K562 (cell line): ENCODE measurements around the gene FTSJ3. TPM values are rescaled to one million over a fixed set of nuclear protein-coding genes. Genes with fewer than 3 reads are reported as not detected.

Experiments
- ATAC-seq: fragments of 200-7000 bp; cut with Tn5 transposase; 3 replicates; pipeline ENCODE4 v1.9.1; 2020; ENCODE audit warnings: moderate library complexity
- BruUV-seq: library from RNA; stranded (reverse); fragments of 400-500 nt; replicated peaks from 2 replicates; lab custom pipeline; 2021; lab: Mats Ljungman, UMichigan
- CTCF ChIA-PET: fragments of 300-600 bp; formaldehyde crosslinking; extraction: SDS; loops from one replicate; lab custom pipeline; 2021; ENCODE audit warnings: low intra/inter-chr PET ratio; lab: Yijun Ruan, JAX
- POLR2A ChIA-PET: fragments of 300-600, 350-650 bp; sonication (Branson Sonifier 250); formaldehyde crosslinking; extraction: SDS; loops from one replicate; lab custom pipeline; 2021; ENCODE audit warnings: antibody characterized with exemption, inconsistent platforms; lab: Yijun Ruan, JAX
- DNase-seq, 4 experiments: peaks; one replicate each; pipeline versions ENCODE4 v3.0.0 to v3.0.0-alpha.2; 2011 to 2018; ENCODE audit warnings: low spot score in 3 of 4, mixed read lengths in 3 of 4; ENCODE audit errors: extremely low read depth in 1 of 4
- FAIRE-seq: peaks from 2 replicates; lab custom pipeline; 2011; peaks lifted over from hg19 to GRCh38; lab: Jason Lieb, UNC
- H2AFZ ChIP-seq: 2 replicates; pipeline ENCODE4 v1.6.0; 2011; ENCODE audit warnings: low read depth, low read length, control low read depth, inconsistent platforms
- H3K27ac ChIP-seq: fragments of 200-600 bp; 3 replicates; pipeline ENCODE4 v1.8.0; 2011; ENCODE audit warnings: low read depth, mild to moderate bottlenecking, control low read depth, inconsistent platforms, low read length, moderate library complexity, mixed read lengths; ENCODE audit errors: extremely low read depth
- H3K27me3 ChIP-seq, 2 experiments: fragments of 300-600 bp in 1 of 2; 2 replicates in 1 of 2; 3 replicates in 1 of 2; pipeline versions ENCODE4 v1.6.0 to v1.8.0; 2011; ENCODE audit warnings: inconsistent platforms in 2 of 2, low read length in 2 of 2, mild to moderate bottlenecking in 1 of 2, mixed read lengths in 1 of 2, moderate library complexity in 1 of 2; ENCODE audit not compliant: control insufficient read depth in 2 of 2, insufficient read depth in 2 of 2
- H3K36me3 ChIP-seq: fragments of 300-600 bp; 3 replicates; pipeline ENCODE4 v1.8.0; 2011; ENCODE audit warnings: mild to moderate bottlenecking, low read length, inconsistent platforms; ENCODE audit not compliant: control insufficient read depth, insufficient read depth
- H3K4me1 ChIP-seq, 2 experiments: fragments of 200-600 bp in 1 of 2; replicated peaks in 1 of 2; 2 replicates in 1 of 2; 3 replicates in 1 of 2; pipeline versions ENCODE4 v1.5.1 to v1.8.0; 2011; ENCODE audit warnings: inconsistent platforms in 2 of 2, low read length in 2 of 2, mild to moderate bottlenecking in 1 of 2, mixed read lengths in 1 of 2, moderate library complexity in 1 of 2; ENCODE audit not compliant: control insufficient read depth in 2 of 2, insufficient read depth in 2 of 2
- H3K4me2 ChIP-seq: 2 replicates; pipeline ENCODE4 v1.6.1; 2011; ENCODE audit warnings: low read length, control low read depth, inconsistent platforms, mixed read lengths; ENCODE audit not compliant: insufficient read depth
- H3K4me3 ChIP-seq: fragments of 200-600 bp; sonication (generic), shearing (Covaris generic); 2 replicates; pipeline ENCODE4 v1.5.1; 2016; ENCODE audit warnings: control low read depth, inconsistent platforms
- H3K79me2 ChIP-seq: fragments of 200-600 bp; 3 replicates; pipeline ENCODE4 v1.8.0; 2011; ENCODE audit warnings: low read length, inconsistent platforms; ENCODE audit not compliant: control insufficient read depth, insufficient read depth
- H3K9ac ChIP-seq, 2 experiments: 2 replicates each; pipeline versions ENCODE4 v1.6.0 to v1.6.1; 2011; ENCODE audit warnings: low read depth in 2 of 2, low read length in 2 of 2, control low read depth in 1 of 2, inconsistent platforms in 1 of 2, mild to moderate bottlenecking in 1 of 2, mixed read lengths in 1 of 2; ENCODE audit not compliant: insufficient read depth in 1 of 2
- H3K9me1 ChIP-seq: one replicate; pipeline ENCODE4 v1.6.0; 2011; ENCODE audit warnings: inconsistent platforms, mild to moderate bottlenecking, low read length, moderate library complexity; ENCODE audit not compliant: control insufficient read depth, insufficient read depth
- H3K9me3 ChIP-seq: replicated peaks from 2 replicates; pipeline ENCODE4 v1.5.1; 2011; ENCODE audit warnings: low read depth, low read length, inconsistent platforms; ENCODE audit not compliant: control insufficient read depth, insufficient read depth
- H4K20me1 ChIP-seq: replicated peaks from 2 replicates; pipeline ENCODE4 v1.6.1; 2011; ENCODE audit warnings: low read length, inconsistent platforms, mixed read lengths; ENCODE audit not compliant: control insufficient read depth, insufficient read depth
- CC2D1A ChIP-seq: fragments of 450-650 bp; IDR thresholded peaks from 2 replicates; pipeline ENCODE4 v1.6.1; 2017; ENCODE audit warnings: mild to moderate bottlenecking
- ELF4 ChIP-seq: fragments of 450-650 bp; formaldehyde crosslinking; IDR thresholded peaks from 2 replicates; pipeline ENCODE4 v1.4.0; 2022; ENCODE audit warnings: missing genetic modification characterization
- HIVEP1 ChIP-seq: fragments of 250-450 bp; sonication (Bioruptor Pico); IDR thresholded peaks from 2 replicates; pipeline ENCODE4 v1.4.0; 2020; ENCODE audit warnings: mild to moderate bottlenecking
- IRF1 ChIP-seq: sonication (generic); formaldehyde crosslinking; IDR thresholded peaks from 2 replicates; pipeline ENCODE4 v1.8.0; 2022; ENCODE audit warnings: missing genetic modification reagents, mild to moderate bottlenecking, borderline replicate concordance
- L3MBTL2 ChIP-seq: fragments of 450-650 bp; IDR thresholded peaks from 2 replicates; pipeline ENCODE4 v1.6.1; 2016; ENCODE audit warnings: mild to moderate bottlenecking, moderate library complexity
- MYNN ChIP-seq, 2 experiments: sonication (generic); formaldehyde crosslinking in 1 of 2; IDR thresholded peaks; 2 replicates each; pipeline versions ENCODE4 v1.5.0 to v1.6.1; 2016 to 2020; ENCODE audit warnings: antibody characterized with exemption in 1 of 2, missing genetic modification reagents in 1 of 2
- NCOA2 ChIP-seq, 2 experiments: fragments of 450-650 bp; IDR thresholded peaks; 2 replicates each; pipeline ENCODE4 v1.6.1; 2018; ENCODE audit warnings: mild to moderate bottlenecking in 2 of 2, moderate library complexity in 1 of 2; ENCODE audit not compliant: partially characterized antibody in 2 of 2
- NEUROD1 ChIP-seq: fragments of 150-350 bp; IDR thresholded peaks from 2 replicates; pipeline ENCODE4 v1.6.1; 2014; ENCODE audit warnings: borderline replicate concordance, low read length, low read depth; ENCODE audit not compliant: partially characterized antibody
- POLR2A ChIP-seq: fragments of 450-650 bp; conservative IDR thresholded peaks from 2 replicates; pipeline ENCODE4 v1.6.1; 2016
- POLR2B ChIP-seq: fragments of 450-650 bp; IDR thresholded peaks from 2 replicates; pipeline ENCODE4 v1.6.1; 2018; ENCODE audit warnings: low read depth; ENCODE audit not compliant: partially characterized antibody
- POLR2G ChIP-seq: fragments of 200-400 bp; formaldehyde crosslinking; IDR thresholded peaks from 2 replicates; pipeline ENCODE4 v1.6.1; 2017; ENCODE audit warnings: low read depth, mild to moderate bottlenecking, antibody characterized with exemption, low read length, moderate library complexity
- RBFOX2 ChIP-seq: fragments of 200-400 bp; formaldehyde crosslinking; IDR thresholded peaks from 2 replicates; pipeline ENCODE4 v1.6.1; 2017; ENCODE audit warnings: low read depth, mild to moderate bottlenecking, low read length, moderate library complexity
- TFAP4 ChIP-seq: sonication (generic); formaldehyde crosslinking; IDR thresholded peaks from 2 replicates; pipeline ENCODE4 v1.8.0; 2022; ENCODE audit warnings: missing genetic modification reagents, mild to moderate bottlenecking, moderate library complexity, borderline replicate concordance
- ZBTB33 ChIP-seq: sonication (generic); formaldehyde crosslinking; IDR thresholded peaks from 2 replicates; pipeline ENCODE4 v1.8.1; 2023; ENCODE audit warnings: mild to moderate bottlenecking, missing genetic modification reagents
- ZNF696 ChIP-seq: fragments of 250-450 bp; sonication (Bioruptor Pico); conservative IDR thresholded peaks from 2 replicates; pipeline ENCODE4 v1.4.0; 2020; ENCODE audit warnings: mild to moderate bottlenecking, moderate library complexity
- WGBS: fragments of 100-300 bp; shearing (Covaris generic); methylation state at CpG from one replicate; pipeline ENCODE4 v1.1.6; 2016; ENCODE audit warnings: low coverage, mixed read lengths; ENCODE audit not compliant: insufficient coverage; ENCODE audit errors: missing lambda C conversion rate; 5-methylcytosine and 5-hydroxymethylcytosine counted together
- in situ Hi-C: fragments of 300-500 bp; cut with MboI; formaldehyde crosslinking; loops from 4 replicates; pipeline ENCODE4 v1.15.0; 2018; ENCODE audit warnings: inconsistent platforms, mixed read lengths
- intact Hi-C: fragments of 100-400 bp; cut with micrococcal nuclease; formaldehyde crosslinking; loops from 2 replicates; pipeline ENCODE4 v1.14.2; 2022
- polyA plus RNA-seq, 8 experiments: library from polyadenylated mRNA; depleted of rRNA in 4 of 8; stranded (reverse) in 5 of 8; unstranded in 3 of 8; fragments of >200 nt; fragmentation: Nextera tagmentation in 2 of 8; fragmentation: Illumina TruSeq in 1 of 8; extraction: Ambion mirVana in 2 of 8; extraction: Trizol in 1 of 8; gene quantifications; 2 replicates each; pipeline versions ENCODE4 v1.2.1 to v1.2.3, GENCODE V29; 2011 to 2014; ENCODE audit warnings: inconsistent platforms in 1 of 8, missing spikeins in 1 of 8
- total RNA-seq, 7 experiments: library from RNA; depleted of rRNA in 6 of 7; stranded (reverse); fragments of >200 nt in 6 of 7; fragmentation: Illumina TruSeq in 2 of 7; extraction: Trizol in 2 of 7; gene quantifications; 2 replicates each; pipeline versions ENCODE4 v1.2.1 to v1.2.3, GENCODE V29; 2011 to 2021; ENCODE audit warnings: low replicate concordance in 1 of 7

FTSJ3 gene
- total and polyA plus RNA-seq, 9 of the 15 experiments (the other 6 are each of a cell fraction or from before 2014, with no cell fraction given) = 18.0 to 65.6 (median 52.4) TPM

GRCh38 chr17:63820963-63821561, 6.4 kb downstream of the FTSJ3 start (continued):
- TF ChIP-seq CC2D1A = no peak
- TF ChIP-seq NEUROD1 = no peak
- TF ChIP-seq NCOA2 (IDR thresholded peaks at IDR 0.05; ENCODE audit: partially characterized antibody in 2 of 2) = no peak

- no peak overlapping the region for H2AFZ ChIP-seq
- H3K36me3 ChIP-seq = peaks cover 99% of the 10 kb centered on the region
- intact Hi-C loops = no loop called here
- peaks cover 6% of the 10 kb centered on the region; the same call in 1 of the 2 replicates for H4K20me1 ChIP-seq
- no peaks in the 10 kb centered on the region; a peak in 2 of 5 replicates for H3K4me1 ChIP-seq
- POLR2A ChIA-PET = interaction anchor here (0.6 to 3.9 kb wide), 6 partner anchors 7 to 49 kb away, joined by 3 to 15 read pairs (median 5); partner anchors contain the start of genes FTSJ3 and PSMC5
- H3K27ac ChIP-seq = no peak overlapping the region
- no peaks in the 10 kb centered on the region for H3K9me3 ChIP-seq
- ATAC-seq = peak; percentile 18; the same call in 1 of the 3 replicates
- peak overlapping the region in 1 of 2 experiments; percentile 13; a peak in 1 of 4 replicates for H3K9ac ChIP-seq
- CTCF ChIA-PET = no interaction called here
- H3K27me3 ChIP-seq = no peaks in the 10 kb centered on the region
- 82% methylated on average over 21 of the region's 21 CpGs for WGBS
- H3K4me2 ChIP-seq = no peak overlapping the region
- no peak for FAIRE-seq
- no peak overlapping the region for H3K4me3 ChIP-seq
- TSS peak; percentile 72 for BruUV-seq
- peak in 2 of 4 experiments; percentile 37 to 39 for DNase-seq
- no peaks in the 10 kb centered on the region for H3K9me1 ChIP-seq
- in situ Hi-C loops = no loop called here
- no peaks in the 10 kb centered on the region for H3K79me2 ChIP-seq
- TF ChIP-seq L3MBTL2 (no peak), IRF1 (CRISPR knock-in tag) (no peak), HIVEP1 (CRISPR knock-in tag) (no peak), MYNN (IDR thresholded peaks at IDR 0.05) (0 out of 2 replicates have a peak, but pooled peaks have one; percentile 44), MYNN (CRISPR knock-in tag; IDR thresholded peaks at IDR 0.05) (no peak), POLR2A (peak; percentile 68), POLR2G (0 out of 2 replicates have a peak, but pooled peaks have one; percentile 29), ZNF696 (CRISPR knock-in tag) (no peak), RBFOX2 (peak; percentile 26; the same call in 1 of the 2 replicates), ELF4 (CRISPR knock-in tag) (0 out of 2 replicates have a peak, but pooled peaks have one; percentile 26), ZBTB33 (peak; percentile 57; the same call in 1 of the 2 replicates), TFAP4 (0 out of 2 replicates have a peak, but pooled peaks have one; percentile 13), POLR2B (peak; percentile 51)
These were observed 7.6 kb downstream of the FTSJ3 start for GRCh38 chr17:63819585-63820537.
